ENCODE results near the gene DEK.

DEK gene

GRCh38 chr6:18246205-18246604 lies 18.1 kb downstream of the DEK start:
- no peak overlapping the region for H2AFZ ChIP-seq (ENCODE audit: low read depth, low read length)
- H3K9me3 ChIP-seq (ENCODE audit: insufficient read depth, low read length): no peaks in the 10 kb centered on the region
- no peak overlapping the region for H3K9ac ChIP-seq (ENCODE audit: low read length)
- H3K79me2 ChIP-seq (ENCODE audit: low read length): peaks cover 100% of the 10 kb centered on the region
- H3K27ac ChIP-seq (ENCODE audit: low read length): no peak overlapping the region
- H3K36me3 ChIP-seq (replicated peaks; ENCODE audit: low read depth, low read length): peaks cover 82% of the 10 kb centered on the region
- peaks cover 32% of the 10 kb centered on the region for H3K4me1 ChIP-seq (ENCODE audit: low read length)
- no peak for TF ChIP-seq CTCF (IDR thresholded peaks at IDR 0.05; ENCODE audit: low read depth, low read length)
- no peak for TF ChIP-seq EZH2phosphoT487 (IDR thresholded peaks at IDR 0.05; ENCODE audit: low read depth)
- no peaks in the 10 kb centered on the region for H3K27me3 ChIP-seq (ENCODE audit: low read depth, low read length)
- H4K20me1 ChIP-seq (ENCODE audit: insufficient read depth, low read length): peaks cover 72% of the 10 kb centered on the region
- H3K4me2 ChIP-seq (ENCODE audit: low read length): no peak overlapping the region
- H3K4me3 ChIP-seq (ENCODE audit: low read length): no peak overlapping the region

DNA sequence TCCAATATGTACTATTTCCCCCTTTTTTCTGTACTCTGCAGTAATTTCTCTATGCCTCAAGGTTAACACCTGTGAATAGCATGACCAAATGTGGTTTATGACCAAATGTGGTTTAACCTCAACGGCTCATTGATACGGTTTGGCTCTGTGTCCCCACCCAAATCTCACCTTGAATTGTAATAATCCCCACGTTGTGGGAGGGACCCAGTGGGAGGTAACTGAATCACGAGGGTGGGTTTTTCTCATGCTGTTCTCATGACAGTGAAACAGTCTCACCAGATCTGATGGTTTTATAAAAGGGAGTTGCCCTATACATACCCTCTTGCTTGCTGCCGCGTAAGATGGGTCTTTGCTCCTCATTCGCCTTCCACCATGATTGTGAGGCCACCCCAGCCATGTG lies 18.7 kb downstream of the DEK start:
- no peak overlapping the region for H3K27ac ChIP-seq (ENCODE audit: low read length)
- no peak for TF ChIP-seq EZH2phosphoT487 (IDR thresholded peaks at IDR 0.05; ENCODE audit: low read depth)
- TF ChIP-seq CTCF (IDR thresholded peaks at IDR 0.05; ENCODE audit: low read depth, low read length): no peak
- H3K9ac ChIP-seq (ENCODE audit: low read length): no peak overlapping the region
- peaks cover 100% of the 10 kb centered on the region for H3K79me2 ChIP-seq (ENCODE audit: low read length)
- H3K27me3 ChIP-seq (ENCODE audit: low read depth, low read length): no peaks in the 10 kb centered on the region
- H3K36me3 ChIP-seq (replicated peaks; ENCODE audit: low read depth, low read length): peaks cover 78% of the 10 kb centered on the region
- H3K4me1 ChIP-seq (ENCODE audit: low read length): peaks cover 30% of the 10 kb centered on the region
- peaks cover 74% of the 10 kb centered on the region for H4K20me1 ChIP-seq (ENCODE audit: insufficient read depth, low read length)
- H2AFZ ChIP-seq (ENCODE audit: low read depth, low read length): no peak overlapping the region
- H3K9me3 ChIP-seq (ENCODE audit: insufficient read depth, low read length): no peaks in the 10 kb centered on the region
- no peak overlapping the region for H3K4me2 ChIP-seq (ENCODE audit: low read length)
- H3K4me3 ChIP-seq (ENCODE audit: low read length): no peak overlapping the region

- H3K4me3 ChIP-seq (ENCODE audit: low read length): no peak overlapping the region
Measured at GRCh38 chr6:18245079-18245478, 19.3 kb downstream of the DEK start.

GRCh38 chr6:18244251-18244650 lies 20.1 kb downstream of the DEK start:
- Histone ChIP-seq H3K4me2 (ENCODE audit: low read length) (no peak overlapping the region), H2AFZ (ENCODE audit: low read depth, low read length) (no peak overlapping the region), H3K27me3 (ENCODE audit: low read depth, low read length) (no peaks in the 10 kb centered on the region), H3K27ac (ENCODE audit: low read length) (no peak overlapping the region), H3K79me2 (ENCODE audit: low read length) (peaks cover 100% of the 10 kb centered on the region), H3K9me3 (ENCODE audit: insufficient read depth, low read length) (no peaks in the 10 kb centered on the region), H3K9ac (ENCODE audit: low read length) (no peak overlapping the region), H3K4me3 (ENCODE audit: low read length) (no peak overlapping the region), H4K20me1 (ENCODE audit: insufficient read depth, low read length) (peaks cover 76% of the 10 kb centered on the region), H3K4me1 (ENCODE audit: low read length) (peaks cover 23% of the 10 kb centered on the region), H3K36me3 (replicated peaks; ENCODE audit: low read depth, low read length) (peaks cover 84% of the 10 kb centered on the region)
- TF ChIP-seq CTCF (IDR thresholded peaks at IDR 0.05; ENCODE audit: low read depth, low read length): no peak
- TF ChIP-seq EZH2phosphoT487 (IDR thresholded peaks at IDR 0.05; ENCODE audit: low read depth): no peak

More at GRCh38 chr6:18245079-18245478, 19.3 kb downstream of the DEK start:
- Histone ChIP-seq H2AFZ (ENCODE audit: low read depth, low read length) (no peak overlapping the region), H4K20me1 (ENCODE audit: insufficient read depth, low read length) (peaks cover 76% of the 10 kb centered on the region), H3K36me3 (replicated peaks; ENCODE audit: low read depth, low read length) (peaks cover 84% of the 10 kb centered on the region), H3K79me2 (ENCODE audit: low read length) (peaks cover 100% of the 10 kb centered on the region), H3K4me2 (ENCODE audit: low read length) (no peak overlapping the region), H3K9ac (ENCODE audit: low read length) (no peak overlapping the region), H3K27ac (ENCODE audit: low read length) (no peak overlapping the region), H3K9me3 (ENCODE audit: insufficient read depth, low read length) (no peaks in the 10 kb centered on the region), H3K4me1 (ENCODE audit: low read length) (peaks cover 30% of the 10 kb centered on the region), H3K27me3 (ENCODE audit: low read depth, low read length) (no peaks in the 10 kb centered on the region)
- TF ChIP-seq CTCF (IDR thresholded peaks at IDR 0.05; ENCODE audit: low read depth, low read length) (no peak), EZH2phosphoT487 (IDR thresholded peaks at IDR 0.05; ENCODE audit: low read depth) (no peak)

Data from OCI-LY3 (cell line).